Pancreas (tissue), 10 donors: ENCODE results near the gene R3HDML. TPM values are rescaled to one million over a fixed set of nuclear protein-coding genes. Genes with fewer than 3 reads are reported as not detected.
A peak's percentile ranks its signal among the peaks of the same experiment; 100 is the strongest.

Experiments used
- ATAC-seq, 4 donors: fragments of 200-7000 bp; cut with Tn5 transposase; one replicate each; pipeline versions ENCODE4 v1.8.0 to v1.9.1; 2020; ENCODE audit warnings: mild to moderate bottlenecking in 4 of 4, moderate library complexity in 4 of 4
- DNase-seq, 6 donors: peaks; one replicate each; pipeline ENCODE4 v3.0.0-alpha.2; 2020
- FAIRE-seq: peaks from 2 replicates; lab custom pipeline; 2012; peaks lifted over from hg19 to GRCh38; lab: Jason Lieb, UNC
- H3K27ac ChIP-seq, 4 donors: fragments of 200-600 bp; sonication (generic); 1 replicate in 3 of 4; 2 replicates in 1 of 4; pipeline versions ENCODE4 v1.5.0 to v1.8.0; 2020
- H3K27me3 ChIP-seq, 4 donors: fragments of 200-600 bp; one replicate each; pipeline ENCODE4 v1.8.0; 2021
- H3K36me3 ChIP-seq, 3 donors: fragments of 200-600 bp; sonication (generic) in 1 of 3; one replicate each; pipeline versions ENCODE4 v1.5.0 to v1.8.0; 2020 to 2021
- H3K4me1 ChIP-seq, 3 donors: fragments of 200-600 bp; one replicate each; pipeline ENCODE4 v1.8.0; 2021
- H3K4me3 ChIP-seq, 4 donors: fragments of 200-600 bp; sonication (generic) in 2 of 4; one replicate each; pipeline versions ENCODE4 v1.5.0 to v1.8.0; 2020 to 2021
- H3K9me3 ChIP-seq, 4 donors: fragments of 200-600 bp; one replicate each; pipeline ENCODE4 v1.8.0; 2021
- CTCF ChIP-seq, 4 donors: fragments of 200-600 bp; sonication (generic) in 3 of 4; IDR thresholded peaks; one replicate each; pipeline versions ENCODE4 v1.5.0 to v1.8.0; 2021; ENCODE audit warnings: antibody characterized with exemption in 4 of 4
- WGBS, 2 donors: extraction: QIAGEN DNeasy Blood & Tissue Kit; methylation state at CpG; one replicate each; pipeline ENCODE4 v1.1.7; 2013; 5-methylcytosine and 5-hydroxymethylcytosine counted together
- intact Hi-C, 3 donors: fragments of 100-400 bp; cut with DNase I; formaldehyde crosslinking; loops; one replicate each; pipeline versions ENCODE4 v1.11.1 to v1.14.2; 2022
- polyA plus RNA-seq, 2 donors: library from polyadenylated mRNA; stranded (reverse); fragments of 200-250 nt; gene quantifications; one replicate each; pipeline ENCODE4 v1.2.3, GENCODE V29; 2013
- total RNA-seq, 6 donors: library from RNA; stranded (reverse); fragmentation: NEBNext Ultra II Directional in 4 of 6; extraction: Animal tissue kit (Norgen Biotek cat#: 25700) in 4 of 6; gene quantifications; one replicate each; pipeline versions ENCODE4 v1.2.1 to v1.2.4, GENCODE V29; 2021 to 2023
- donor health status: healthy with polysubstance abuse.
- donor health status: DM: no; HTN: no; CAD: no; lungs with moderate emphysema.
- donor health status: DM: no; HTN: no; CAD: no.
- donor health status: control.
- donor health status: control.
- donor health status: Bipolar disorder and iron deficiency.
- donor health status: DM: yes; HTN: yes; CAD: no.
- donor health status: DM: no; HTN: no; CAD: no.
- donor health status: DM: no; HTN: no; CAD: no.
- donor health status: DM: yes; HTN: yes; CAD: no.

Gene R3HDML
- total and polyA plus RNA-seq, 8 donors: not detected

GRCh38 chr20:44392088-44392775 lies 55.4 kb downstream of the R3HDML start:
- H3K27ac ChIP-seq: no peak overlapping the region
- intact Hi-C loops: no loop called here
- no peak overlapping the region for H3K4me3 ChIP-seq
- FAIRE-seq (no peak), ATAC-seq (no peak), DNase-seq (no peak)
- 94% methylated on average over 8 of the region's 8 CpGs for WGBS, 2 donors
- peaks cover 5 to 14% (median 6%) of the 10 kb centered on the region in 3 donors for H3K4me1 ChIP-seq
- H3K36me3 ChIP-seq: no peaks in the 10 kb centered on the region
- no peaks in the 10 kb centered on the region for H3K9me3 ChIP-seq
- TF ChIP-seq CTCF (IDR thresholded peaks at IDR 0.05): no peak
- no peaks in the 10 kb centered on the region for H3K27me3 ChIP-seq

GRCh38 chr20:44392776-44393607 lies 56.1 kb downstream of the R3HDML start:
- Histone ChIP-seq H3K9me3 (no peaks in the 10 kb centered on the region), H3K4me3 (no peak overlapping the region), H3K4me1 (peaks cover 5 to 14% (median 6%) of the 10 kb centered on the region in 3 donors), H3K27me3 (no peaks in the 10 kb centered on the region), H3K36me3 (no peaks in the 10 kb centered on the region), H3K27ac (no peak overlapping the region)
- no peak for DNase-seq
- 31 to 39% methylated on average over 5 of the region's 5 CpGs for WGBS, 2 donors
- TF ChIP-seq CTCF (IDR thresholded peaks at IDR 0.05): no peak
- no peak for FAIRE-seq
- ATAC-seq: peak; percentile 48 to 71 (median 62)
- intact Hi-C loops: no loop called here

- Histone ChIP-seq H3K4me3 (no peak overlapping the region), H3K27me3 (no peaks in the 10 kb centered on the region), H3K36me3 (no peaks in the 10 kb centered on the region), H3K4me1 (peaks cover 5 to 14% (median 6%) of the 10 kb centered on the region in 3 donors), H3K9me3 (no peaks in the 10 kb centered on the region), H3K27ac (no peak overlapping the region)
- no peak for FAIRE-seq
- no peak for DNase-seq
- WGBS, 2 donors: 67 to 74% methylated on average over 9 of the region's 9 CpGs
- no peak for ATAC-seq
- intact Hi-C loops: no loop called here
- TF ChIP-seq CTCF (IDR thresholded peaks at IDR 0.05): no peak
Observed at GRCh38 chr20:44393608-44394451, 57.0 kb downstream of the R3HDML start.

GRCh38 chr20:44394452-44394701 lies 57.5 kb downstream of the R3HDML start:
- Histone ChIP-seq H3K27me3 (no peaks in the 10 kb centered on the region), H3K4me1 (peaks cover 5 to 14% (median 6%) of the 10 kb centered on the region in 3 donors), H3K4me3 (no peak overlapping the region), H3K27ac (no peak overlapping the region), H3K36me3 (no peaks in the 10 kb centered on the region), H3K9me3 (no peaks in the 10 kb centered on the region)
- peak; percentile 29 to 73 (median 58) for ATAC-seq
- intact Hi-C loops: no loop called here
- TF ChIP-seq CTCF (IDR thresholded peaks at IDR 0.05): no peak
- FAIRE-seq: no peak
- 33 to 38% methylated on average over 2 of the region's 2 CpGs for WGBS, 2 donors
- no peak for DNase-seq
